Endodermal cell (in vitro differentiated cells): ENCODE data around the gene SH2B3. TPM values are rescaled to one million over a fixed set of nuclear protein-coding genes. Genes with fewer than 3 reads are reported as not detected.

Source experiments
- DNase-seq: peaks from one replicate; pipeline ENCODE4 v3.0.0-alpha.2; 2017
- H3K27ac ChIP-seq: 2 replicates; pipeline ENCODE4 v1.5.1; 2013; ENCODE audit warnings: mild to moderate bottlenecking, low read depth, low read length, moderate library complexity
- H3K27me3 ChIP-seq: 2 replicates; pipeline ENCODE4 v1.6.1; 2013; ENCODE audit warnings: mild to moderate bottlenecking, low read length, moderate library complexity; ENCODE audit not compliant: insufficient read depth, control insufficient read depth, poor library complexity, severe bottlenecking
- H3K36me3 ChIP-seq: 2 replicates; pipeline ENCODE4 v1.7.0; 2013; ENCODE audit warnings: mild to moderate bottlenecking, low read length, moderate library complexity; ENCODE audit not compliant: control insufficient read depth, insufficient read depth
- H3K4me1 ChIP-seq: one replicate; pipeline ENCODE4 v1.7.0; 2013; ENCODE audit warnings: low read length; ENCODE audit not compliant: control insufficient read depth, insufficient read depth
- H3K4me3 ChIP-seq: 2 replicates; pipeline ENCODE4 v1.5.1; 2013; ENCODE audit warnings: mild to moderate bottlenecking, low read length, moderate library complexity
- H3K9ac ChIP-seq: 2 replicates; pipeline ENCODE4 v1.6.1; 2013; ENCODE audit warnings: mild to moderate bottlenecking, low read length, moderate library complexity; ENCODE audit not compliant: poor library complexity, severe bottlenecking; ENCODE audit errors: extremely low read depth
- H3K9me3 ChIP-seq: 2 replicates; pipeline ENCODE4 v1.6.1; 2013; ENCODE audit warnings: mild to moderate bottlenecking, low read length, moderate library complexity; ENCODE audit not compliant: control insufficient read depth
- H3K27ac Mint-ChIP-seq: 2 replicates; pipeline ENCODE4 v1.8.0; 2020; ENCODE audit warnings: mixed read lengths
- H3K27me3 Mint-ChIP-seq: 2 replicates; pipeline ENCODE4 v1.8.0; 2021; ENCODE audit warnings: mild to moderate bottlenecking, mixed read lengths; ENCODE audit not compliant: insufficient read depth
- H3K36me3 Mint-ChIP-seq: 2 replicates; pipeline ENCODE4 v1.8.0; 2020; ENCODE audit warnings: low read depth, mixed read lengths
- H3K4me1 Mint-ChIP-seq: 2 replicates; pipeline ENCODE4 v1.8.0; 2020; ENCODE audit warnings: mixed read lengths
- H3K4me3 Mint-ChIP-seq: 2 replicates; pipeline ENCODE4 v1.8.0; 2020; ENCODE audit warnings: mild to moderate bottlenecking, moderate library complexity, mixed read lengths
- H3K9me3 Mint-ChIP-seq: 2 replicates; pipeline ENCODE4 v1.8.0; 2020; ENCODE audit warnings: mild to moderate bottlenecking, mixed read lengths
- CTCF ChIP-seq: fragments of 200-600 bp; sonication (generic); conservative IDR thresholded peaks from 2 replicates; pipeline ENCODE4 v1.5.0; 2021; ENCODE audit warnings: antibody characterized with exemption, mild to moderate bottlenecking
- WGBS, 2 experiments: methylation state at CpG; one replicate each; pipeline versions ENCODE4 v1.1.5 to v1.1.7; 2013; ENCODE audit warnings: missing lambda C conversion rate in 2 of 2, mixed read lengths in 1 of 2; ENCODE audit not compliant: insufficient coverage in 1 of 2, insufficient read length in 1 of 2; 5-methylcytosine and 5-hydroxymethylcytosine counted together
- total RNA-seq, 2 donors: library from RNA; stranded (reverse); fragmentation: NEBNext Ultra II Directional in 1 of 2; extraction: Animal tissue kit (Norgen Biotek cat#: 25700) in 1 of 2; gene quantifications; 2 replicates in 1 of 2; 3 replicates in 1 of 2; pipeline ENCODE4 v1.2.1, GENCODE V29; 2021

Gene SH2B3
- total RNA-seq, 2 donors from 2014 or later, result 6.8 to 6.9 TPM

- Histone ChIP-seq H3K27me3 (no peaks in the 10 kb centered on the region), H3K9ac (no peak overlapping the region), H3K36me3 (no peaks in the 10 kb centered on the region), H3K4me1 (no peaks in the 10 kb centered on the region), H3K4me3 (no peak overlapping the region), H3K9me3 (no peaks in the 10 kb centered on the region), H3K27ac (no peak overlapping the region)
- no peak overlapping the region for H3K4me3 Mint-ChIP-seq
- DNase-seq, result no peak
- H3K27me3 Mint-ChIP-seq, result no peaks in the 10 kb centered on the region
- peaks cover 8% of the 10 kb centered on the region for H3K36me3 Mint-ChIP-seq
- WGBS, 2 experiments, result 93 to 95% methylated on average over 2 to 3 of the region's 3 CpGs
- H3K27ac Mint-ChIP-seq, result no peak overlapping the region
- TF ChIP-seq CTCF, result no peak
- peaks cover 28% of the 10 kb centered on the region for H3K9me3 Mint-ChIP-seq
- H3K4me1 Mint-ChIP-seq, result no peaks in the 10 kb centered on the region
Observed at GRCh38 chr12:111377440-111377839, 28.3 kb upstream of the SH2B3 start.

GRCh38 chr12:111379942-111380554 lies 25.7 kb upstream of the SH2B3 start:
- H3K4me3 Mint-ChIP-seq, result no peak overlapping the region
- no peak overlapping the region for H3K9ac ChIP-seq
- no peak overlapping the region for H3K27ac Mint-ChIP-seq
- no peaks in the 10 kb centered on the region for H3K4me1 ChIP-seq
- H3K36me3 Mint-ChIP-seq, result peaks cover 3% of the 10 kb centered on the region
- no peaks in the 10 kb centered on the region for H3K4me1 Mint-ChIP-seq
- peaks cover 13% of the 10 kb centered on the region for H3K9me3 Mint-ChIP-seq
- no peaks in the 10 kb centered on the region for H3K36me3 ChIP-seq
- WGBS, 2 experiments, result 84 to 94% methylated on average over 6 of the region's 6 CpGs
- no peaks in the 10 kb centered on the region for H3K9me3 ChIP-seq
- no peak for DNase-seq
- no peak overlapping the region for H3K4me3 ChIP-seq
- H3K27me3 ChIP-seq, result no peaks in the 10 kb centered on the region
- TF ChIP-seq CTCF, result no peak
- peaks cover 3% of the 10 kb centered on the region for H3K27me3 Mint-ChIP-seq
- H3K27ac ChIP-seq, result no peak overlapping the region

GRCh38 chr12:111384596-111384995 lies 21.1 kb upstream of the SH2B3 start:
- 90 to 100% methylated on average over 4 to 5 of the region's 5 CpGs for WGBS, 2 experiments

More at GRCh38 chr12:111384596-111384995, 21.1 kb upstream of the SH2B3 start:
- Histone ChIP-seq H3K4me1 (no peaks in the 10 kb centered on the region), H3K4me3 (no peak overlapping the region), H3K9ac (no peak overlapping the region), H3K9me3 (no peaks in the 10 kb centered on the region), H3K36me3 (no peaks in the 10 kb centered on the region), H3K27ac (no peak overlapping the region), H3K27me3 (no peaks in the 10 kb centered on the region)
- Mint-ChIP-seq H3K27me3 (peaks cover 7% of the 10 kb centered on the region), H3K36me3 (no peaks in the 10 kb centered on the region), H3K4me3 (no peak overlapping the region), H3K4me1 (no peaks in the 10 kb centered on the region), H3K9me3 (no peaks in the 10 kb centered on the region), H3K27ac (no peak overlapping the region)
- no peak for TF ChIP-seq CTCF
- no peak for DNase-seq
